MCF 10A (cell line): Measurements from ENCODE around the gene C4orf51. TPM values are rescaled to one million over a fixed set of nuclear protein-coding genes. Genes with fewer than 3 reads are reported as not detected.

Experiments
- BruUV-seq: library from RNA; stranded (reverse); fragments of 400-500 nt; replicated peaks from 2 replicates; lab custom pipeline; 2021; lab: Mats Ljungman, UMichigan
- CTCF ChIA-PET: fragments of 300-600 bp; sonication (Branson Sonifier 250); formaldehyde crosslinking; extraction: SDS; loops from one replicate; lab custom pipeline; 2021; ENCODE audit warnings: antibody characterized with exemption, inconsistent platforms; lab: Yijun Ruan, JAX
- POLR2A ChIA-PET: fragments of 300-600, 350-650 bp; sonication (Branson Sonifier 250); formaldehyde crosslinking; extraction: SDS; loops from one replicate; lab custom pipeline; 2020; ENCODE audit warnings: antibody characterized with exemption, inconsistent platforms; lab: Yijun Ruan, JAX
- DNase-seq: peaks from one replicate; pipeline ENCODE4 v3.0.0-alpha.2; 2018; ENCODE audit not compliant: unreplicated experiment
- H3K27ac Mint-ChIP-seq: one replicate; pipeline ENCODE4 v1.8.0; 2022; ENCODE audit warnings: mild to moderate bottlenecking, low read depth, mixed read lengths; ENCODE audit not compliant: unreplicated experiment
- H3K27me3 Mint-ChIP-seq: one replicate; pipeline ENCODE4 v1.8.0; 2022; ENCODE audit warnings: mixed read lengths; ENCODE audit not compliant: insufficient read depth, unreplicated experiment
- H3K36me3 Mint-ChIP-seq: one replicate; pipeline ENCODE4 v1.8.0; 2022; ENCODE audit warnings: mild to moderate bottlenecking, moderate library complexity, mixed read lengths; ENCODE audit not compliant: insufficient read depth, unreplicated experiment
- H3K4me1 Mint-ChIP-seq: one replicate; pipeline ENCODE4 v1.8.0; 2022; ENCODE audit warnings: mixed read lengths; ENCODE audit not compliant: insufficient read depth, unreplicated experiment
- H3K4me3 Mint-ChIP-seq: one replicate; pipeline ENCODE4 v1.8.0; 2022; ENCODE audit warnings: mild to moderate bottlenecking, moderate library complexity, mixed read lengths; ENCODE audit not compliant: unreplicated experiment
- H3K9me3 Mint-ChIP-seq: one replicate; pipeline ENCODE4 v1.8.0; 2022; ENCODE audit warnings: mixed read lengths; ENCODE audit not compliant: unreplicated experiment
- intact Hi-C: fragments of 100-400 bp; cut with micrococcal nuclease; formaldehyde crosslinking; loops from 2 replicates; pipeline ENCODE4 v1.14.1; 2022
- total RNA-seq: library from RNA; stranded (reverse); gene quantifications from 2 replicates; pipeline ENCODE4 v1.2.3, GENCODE V29; 2022
- TF ChIP-seq, protein P1 (sequence below): fragments of 200-600 bp; IDR thresholded peaks from one replicate; pipeline ENCODE4 v1.8.0; 2022; ENCODE audit warnings: antibody characterized with exemption, mild to moderate bottlenecking; ENCODE audit not compliant: unreplicated experiment

Gene C4orf51
- total RNA-seq, 1 experiment from 2014 or later, result not detected

DNA sequence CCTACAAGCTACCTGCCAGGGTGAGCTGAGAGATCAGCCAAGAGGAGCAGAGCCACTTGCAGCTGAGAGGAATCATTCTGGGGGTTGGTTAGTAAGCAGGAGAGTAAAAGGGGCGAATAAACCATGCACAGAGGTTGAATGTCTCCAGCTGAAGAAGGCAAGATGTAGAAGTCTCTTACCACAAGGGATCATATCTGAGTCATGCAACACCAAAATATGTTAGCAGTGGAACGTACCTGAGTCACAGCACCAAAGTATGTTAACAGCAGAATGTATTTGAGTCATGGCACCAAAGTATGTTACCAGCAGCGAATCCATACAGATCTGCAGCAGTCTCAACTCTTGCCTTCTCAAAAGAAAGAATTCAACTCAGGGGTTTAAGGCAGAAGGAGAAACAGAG lies 29.9 kb downstream of the C4orf51 start:
- ChIA-PET POLR2A (interaction anchor here (0.6 to 3.6 kb wide), 4 partner anchors 23 to 90 kb away, joined by 3 to 16 read pairs (median 3); no protein-coding TSS in a partner anchor), CTCF (interaction anchor here (0.6 kb wide), 2 partner anchors 29 to 101 kb away, joined by 3 to 7 read pairs; no protein-coding TSS in a partner anchor)
- peak; percentile 83 for DNase-seq
- Mint-ChIP-seq H3K27me3 (no peaks in the 10 kb centered on the region), H3K27ac (no peak overlapping the region), H3K9me3 (no peaks in the 10 kb centered on the region), H3K4me3 (no peak overlapping the region), H3K4me1 (peaks cover 18% of the 10 kb centered on the region), H3K36me3 (no peaks in the 10 kb centered on the region)
- BruUV-seq, result no TSS peak
- TF ChIP-seq, protein P1, sequence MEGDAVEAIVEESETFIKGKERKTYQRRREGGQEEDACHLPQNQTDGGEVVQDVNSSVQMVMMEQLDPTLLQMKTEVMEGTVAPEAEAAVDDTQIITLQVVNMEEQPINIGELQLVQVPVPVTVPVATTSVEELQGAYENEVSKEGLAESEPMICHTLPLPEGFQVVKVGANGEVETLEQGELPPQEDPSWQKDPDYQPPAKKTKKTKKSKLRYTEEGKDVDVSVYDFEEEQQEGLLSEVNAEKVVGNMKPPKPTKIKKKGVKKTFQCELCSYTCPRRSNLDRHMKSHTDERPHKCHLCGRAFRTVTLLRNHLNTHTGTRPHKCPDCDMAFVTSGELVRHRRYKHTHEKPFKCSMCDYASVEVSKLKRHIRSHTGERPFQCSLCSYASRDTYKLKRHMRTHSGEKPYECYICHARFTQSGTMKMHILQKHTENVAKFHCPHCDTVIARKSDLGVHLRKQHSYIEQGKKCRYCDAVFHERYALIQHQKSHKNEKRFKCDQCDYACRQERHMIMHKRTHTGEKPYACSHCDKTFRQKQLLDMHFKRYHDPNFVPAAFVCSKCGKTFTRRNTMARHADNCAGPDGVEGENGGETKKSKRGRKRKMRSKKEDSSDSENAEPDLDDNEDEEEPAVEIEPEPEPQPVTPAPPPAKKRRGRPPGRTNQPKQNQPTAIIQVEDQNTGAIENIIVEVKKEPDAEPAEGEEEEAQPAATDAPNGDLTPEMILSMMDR, result no peak
- intact Hi-C loops, result no loop called here

GRCh38 chr4:145716200-145716599 lies 36.3 kb downstream of the C4orf51 start:
- TF ChIP-seq, protein P1, result no peak
- ChIA-PET POLR2A (interaction anchor here (1.0 to 1.6 kb wide), 6 partner anchors 16 to 165 kb away, joined by 3 to 8 read pairs (median 3); no protein-coding TSS in a partner anchor), CTCF (interaction anchor here (0.5 to 1.3 kb wide), 3 partner anchors 89 to 114 kb away, joined by 3 read pairs; no protein-coding TSS in a partner anchor)
- Mint-ChIP-seq H3K4me3 (no peak overlapping the region), H3K27ac (peak overlapping the region; percentile 7), H3K4me1 (peaks cover 7% of the 10 kb centered on the region), H3K36me3 (no peaks in the 10 kb centered on the region), H3K9me3 (no peaks in the 10 kb centered on the region), H3K27me3 (no peaks in the 10 kb centered on the region)
- no peak for DNase-seq
- no TSS peak for BruUV-seq
- intact Hi-C loops, result no loop called here

GRCh38 chr4:145716661-145717200 lies 36.8 kb downstream of the C4orf51 start:
- Mint-ChIP-seq H3K27me3 (no peaks in the 10 kb centered on the region), H3K36me3 (no peaks in the 10 kb centered on the region), H3K27ac (peak overlapping the region; percentile 7), H3K4me3 (no peak overlapping the region), H3K9me3 (no peaks in the 10 kb centered on the region), H3K4me1 (peaks cover 7% of the 10 kb centered on the region)
- no TSS peak for BruUV-seq
- CTCF ChIA-PET, result interaction anchor here (0.5 to 0.9 kb wide), 3 partner anchors 31 to 114 kb away, joined by 3 read pairs; no protein-coding TSS in a partner anchor
- POLR2A ChIA-PET, result interaction anchor here (1.0 to 1.6 kb wide), 6 partner anchors 16 to 165 kb away, joined by 3 to 8 read pairs (median 3); no protein-coding TSS in a partner anchor
- DNase-seq, result no peak
- intact Hi-C loops, result no loop called here
- TF ChIP-seq, protein P1, result no peak

GRCh38 chr4:145719752-145720624 lies 40.0 kb downstream of the C4orf51 start:
- no TSS peak for BruUV-seq
- TF ChIP-seq, protein P1, result no peak
- Mint-ChIP-seq H3K36me3 (no peaks in the 10 kb centered on the region), H3K27ac (no peak overlapping the region), H3K9me3 (no peaks in the 10 kb centered on the region), H3K4me3 (no peak overlapping the region), H3K27me3 (no peaks in the 10 kb centered on the region), H3K4me1 (peaks cover 7% of the 10 kb centered on the region)
- no peak for DNase-seq
- intact Hi-C loops, result no loop called here
- ChIA-PET CTCF (interaction anchor here (0.7 kb wide), 1 partner anchor 494 kb away, joined by 3 read pairs; no protein-coding TSS in a partner anchor), POLR2A (interaction anchor here (0.6 kb wide), 1 partner anchor 16 kb away, joined by 5 read pairs; no protein-coding TSS in a partner anchor)
